PC-9 (cell line): ENCODE measurements around the gene XPO4. TPM values are rescaled to one million over a fixed set of nuclear protein-coding genes. Genes with fewer than 3 reads are reported as not detected.

Source experiments
- BruUV-seq: library from RNA; stranded (reverse); fragments of 400-500 nt; replicated peaks from 2 replicates; lab custom pipeline; 2021; lab: Mats Ljungman, UMichigan
- CTCF ChIA-PET: fragments of 300-600 bp; sonication (Branson Sonifier 250); formaldehyde crosslinking; loops from one replicate; lab custom pipeline; 2022; ENCODE audit warnings: antibody characterized with exemption; lab: Charles Lee
- POLR2A ChIA-PET: fragments of 300-600 bp; sonication (Branson Sonifier 250); formaldehyde crosslinking; loops from one replicate; lab custom pipeline; 2022; ENCODE audit warnings: antibody characterized with exemption; ENCODE audit not compliant: unreplicated experiment; lab: Charles Lee
- DNase-seq, 2 experiments: peaks; one replicate each; pipeline versions ENCODE4 v3.0.0 to v3.0.0-alpha.2; 2015 to 2022; ENCODE audit warnings: mixed read lengths in 1 of 2
- H2AFZ ChIP-seq: fragments of 200-600 bp; sonication (generic); 2 replicates; pipeline ENCODE4 v1.8.1; 2017; ENCODE audit warnings: antibody characterized with exemption
- H3F3A ChIP-seq: fragments of 200-600 bp; sonication (generic); 2 replicates; pipeline ENCODE4 v1.8.1; 2017; ENCODE audit warnings: antibody characterized with exemption, mild to moderate bottlenecking, low read depth; ENCODE audit not compliant: insufficient read depth
- H3K27ac ChIP-seq: fragments of 200-600 bp; sonication (generic); 2 replicates; pipeline ENCODE4 v1.6.1; 2016; ENCODE audit warnings: mixed run types
- H3K27me3 ChIP-seq: fragments of 200-600 bp; sonication (generic); 2 replicates; pipeline ENCODE4 v1.6.1; 2016; ENCODE audit warnings: low read depth, mixed run types; ENCODE audit not compliant: insufficient read depth
- H3K36me3 ChIP-seq: fragments of 200-600 bp; sonication (generic); 2 replicates; pipeline ENCODE4 v1.6.1; 2016; ENCODE audit warnings: low read depth, mixed run types
- H3K4me1 ChIP-seq: fragments of 200-600 bp; sonication (generic); replicated peaks from 2 replicates; pipeline ENCODE4 v1.6.1; 2016; ENCODE audit warnings: mixed run types; ENCODE audit not compliant: insufficient read depth
- H3K4me2 ChIP-seq: fragments of 200-600 bp; sonication (generic); 2 replicates; pipeline ENCODE4 v1.6.1; 2017; ENCODE audit warnings: mixed run types
- H3K4me3 ChIP-seq: fragments of 200-600 bp; sonication (generic); 2 replicates; pipeline ENCODE4 v1.6.1; 2016; ENCODE audit warnings: mixed run types
- H3K79me2 ChIP-seq: fragments of 200-600 bp; sonication (generic); 2 replicates; pipeline ENCODE4 v1.6.1; 2017; ENCODE audit warnings: low read depth, mixed run types
- H3K9me2 ChIP-seq: fragments of 200-600 bp; sonication (generic); 2 replicates; pipeline ENCODE4 v1.8.1; 2017; ENCODE audit warnings: mild to moderate bottlenecking; ENCODE audit not compliant: insufficient read depth
- H3K9me3 ChIP-seq: fragments of 200-600 bp; sonication (generic); 2 replicates; pipeline ENCODE4 v1.8.1; 2016; ENCODE audit warnings: low read depth; ENCODE audit not compliant: insufficient read depth
- H4K20me1 ChIP-seq: fragments of 200-600 bp; sonication (generic); 2 replicates; pipeline ENCODE4 v1.8.1; 2017; ENCODE audit not compliant: insufficient read depth
- EZH2 ChIP-seq: fragments of 200-600 bp; sonication (generic); IDR thresholded peaks from 2 replicates; pipeline ENCODE4 v1.8.0; 2017; ENCODE audit warnings: antibody characterized with exemption, low read depth
- intact Hi-C: fragments of 100-400 bp; cut with micrococcal nuclease; formaldehyde crosslinking; loops from one replicate; pipeline ENCODE4 v1.10.0; 2022; ENCODE audit not compliant: unreplicated experiment
- total RNA-seq: library from RNA; stranded (reverse); gene quantifications from 2 replicates; pipeline ENCODE4 v1.2.3, GENCODE V29; 2021
- TF ChIP-seq, protein P1 (sequence below): fragments of 200-600 bp; sonication (generic); conservative IDR thresholded peaks from 2 replicates; pipeline ENCODE4 v1.6.1; 2017; ENCODE audit warnings: mixed run types, antibody characterized with exemption, mild to moderate bottlenecking, moderate library complexity

Gene XPO4
- total RNA-seq, 1 experiment from 2014 or later, result 11.1 TPM

DNA sequence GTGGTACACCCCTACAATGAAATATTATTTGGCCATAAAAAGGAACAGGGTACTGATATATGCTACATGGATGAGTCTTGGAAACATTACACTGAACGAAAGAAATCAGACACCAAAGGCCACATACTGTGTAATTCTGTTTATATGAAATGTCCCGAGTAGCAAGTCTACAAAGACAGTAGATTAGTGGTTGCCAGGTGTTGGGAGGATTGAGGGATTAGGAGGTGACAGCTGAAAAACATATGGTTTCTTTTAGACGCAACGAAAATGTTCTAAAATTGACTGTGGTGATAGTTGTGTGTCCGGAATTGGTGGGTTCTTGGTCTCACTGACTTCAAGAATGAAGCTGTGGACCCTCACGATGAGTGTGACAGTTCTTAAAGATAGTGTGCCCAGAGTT is 163.9 kb downstream of the XPO4 start:
- no peak for DNase-seq
- CTCF ChIA-PET, result no interaction called here
- H3K4me2 ChIP-seq, result no peak overlapping the region
- no TSS peak for BruUV-seq
- TF ChIP-seq, protein P1, sequence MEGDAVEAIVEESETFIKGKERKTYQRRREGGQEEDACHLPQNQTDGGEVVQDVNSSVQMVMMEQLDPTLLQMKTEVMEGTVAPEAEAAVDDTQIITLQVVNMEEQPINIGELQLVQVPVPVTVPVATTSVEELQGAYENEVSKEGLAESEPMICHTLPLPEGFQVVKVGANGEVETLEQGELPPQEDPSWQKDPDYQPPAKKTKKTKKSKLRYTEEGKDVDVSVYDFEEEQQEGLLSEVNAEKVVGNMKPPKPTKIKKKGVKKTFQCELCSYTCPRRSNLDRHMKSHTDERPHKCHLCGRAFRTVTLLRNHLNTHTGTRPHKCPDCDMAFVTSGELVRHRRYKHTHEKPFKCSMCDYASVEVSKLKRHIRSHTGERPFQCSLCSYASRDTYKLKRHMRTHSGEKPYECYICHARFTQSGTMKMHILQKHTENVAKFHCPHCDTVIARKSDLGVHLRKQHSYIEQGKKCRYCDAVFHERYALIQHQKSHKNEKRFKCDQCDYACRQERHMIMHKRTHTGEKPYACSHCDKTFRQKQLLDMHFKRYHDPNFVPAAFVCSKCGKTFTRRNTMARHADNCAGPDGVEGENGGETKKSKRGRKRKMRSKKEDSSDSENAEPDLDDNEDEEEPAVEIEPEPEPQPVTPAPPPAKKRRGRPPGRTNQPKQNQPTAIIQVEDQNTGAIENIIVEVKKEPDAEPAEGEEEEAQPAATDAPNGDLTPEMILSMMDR, result no peak
- TF ChIP-seq EZH2, result no peak
- no peaks in the 10 kb centered on the region for H3K36me3 ChIP-seq
- H3K9me3 ChIP-seq, result no peaks in the 10 kb centered on the region
- H3K9me2 ChIP-seq, result no peaks in the 10 kb centered on the region
- no peaks in the 10 kb centered on the region for H3K4me1 ChIP-seq
- no peaks in the 10 kb centered on the region for H3K79me2 ChIP-seq
- no peaks in the 10 kb centered on the region for H3K27me3 ChIP-seq
- intact Hi-C loops, result no loop called here
- no peak overlapping the region for H3K27ac ChIP-seq
- POLR2A ChIA-PET, result interaction anchor here (0.5 kb wide), 1 partner anchor 57 kb away, joined by 6 read pairs; no protein-coding TSS in a partner anchor
- no peaks in the 10 kb centered on the region for H3F3A ChIP-seq
- H4K20me1 ChIP-seq, result no peaks in the 10 kb centered on the region
- no peak overlapping the region for H3K4me3 ChIP-seq
- no peak overlapping the region for H2AFZ ChIP-seq

DNA sequence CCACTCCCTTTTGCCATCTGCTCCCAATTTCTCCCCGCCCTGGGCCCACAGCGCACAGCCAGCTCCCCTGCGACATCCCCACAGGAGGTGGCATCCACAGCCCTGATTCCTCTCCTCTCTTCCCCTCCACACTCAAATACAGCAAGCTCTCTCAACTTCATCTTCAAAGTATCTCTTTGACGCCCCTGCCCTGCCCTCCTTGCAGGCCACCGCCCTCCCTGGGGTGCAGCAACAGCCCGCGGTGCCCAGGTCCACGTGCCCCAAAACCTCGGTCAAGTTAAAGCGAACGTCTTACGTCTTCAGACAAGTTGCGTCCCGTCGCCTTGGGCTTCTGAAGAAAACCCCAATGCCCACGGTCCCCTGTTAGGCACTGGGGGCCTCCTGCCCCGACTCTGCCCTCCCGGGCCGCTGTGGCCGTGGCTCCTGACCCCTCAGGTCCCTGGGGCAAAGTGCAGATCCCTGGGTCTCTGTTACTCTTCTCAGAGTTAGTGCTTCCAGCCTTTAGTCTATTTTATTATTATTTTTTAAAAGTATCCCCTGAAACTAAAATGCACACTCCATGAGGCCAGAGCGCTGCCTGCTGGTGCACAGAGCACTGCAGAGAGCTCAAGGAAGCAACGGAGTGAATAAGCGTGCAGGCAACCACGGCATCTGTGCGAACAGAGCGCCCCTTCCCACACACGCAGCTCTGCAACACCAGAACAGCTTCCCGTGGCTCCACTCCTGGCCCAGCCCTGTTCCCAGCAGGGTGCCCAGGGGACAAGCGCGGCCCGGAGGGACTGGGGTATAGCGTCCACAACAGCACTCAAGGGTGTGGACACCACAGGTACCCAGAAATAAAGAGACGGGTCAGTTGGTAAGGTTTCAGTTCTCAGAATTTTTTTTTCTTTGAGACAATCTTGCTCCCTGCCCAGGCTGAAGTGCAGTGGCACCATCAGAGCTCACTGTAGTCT is 172.6 kb downstream of the XPO4 start:
- H3K9me3 ChIP-seq, result no peaks in the 10 kb centered on the region
- no peak overlapping the region for H3K4me3 ChIP-seq
- POLR2A ChIA-PET, result no interaction called here
- intact Hi-C loops, result no loop called here
- no peak overlapping the region for H2AFZ ChIP-seq
- TF ChIP-seq EZH2, result no peak
- TF ChIP-seq, protein P1, result no peak
- no peaks in the 10 kb centered on the region for H3K4me1 ChIP-seq
- DNase-seq, result no peak
- H3K9me2 ChIP-seq, result no peaks in the 10 kb centered on the region
- CTCF ChIA-PET, result no interaction called here
- H3F3A ChIP-seq, result no peaks in the 10 kb centered on the region
- H3K27ac ChIP-seq, result no peak overlapping the region
- no peaks in the 10 kb centered on the region for H4K20me1 ChIP-seq
- H3K36me3 ChIP-seq, result no peaks in the 10 kb centered on the region
- BruUV-seq, result no TSS peak
- no peaks in the 10 kb centered on the region for H3K79me2 ChIP-seq
- no peak overlapping the region for H3K4me2 ChIP-seq
- no peaks in the 10 kb centered on the region for H3K27me3 ChIP-seq

DNA sequence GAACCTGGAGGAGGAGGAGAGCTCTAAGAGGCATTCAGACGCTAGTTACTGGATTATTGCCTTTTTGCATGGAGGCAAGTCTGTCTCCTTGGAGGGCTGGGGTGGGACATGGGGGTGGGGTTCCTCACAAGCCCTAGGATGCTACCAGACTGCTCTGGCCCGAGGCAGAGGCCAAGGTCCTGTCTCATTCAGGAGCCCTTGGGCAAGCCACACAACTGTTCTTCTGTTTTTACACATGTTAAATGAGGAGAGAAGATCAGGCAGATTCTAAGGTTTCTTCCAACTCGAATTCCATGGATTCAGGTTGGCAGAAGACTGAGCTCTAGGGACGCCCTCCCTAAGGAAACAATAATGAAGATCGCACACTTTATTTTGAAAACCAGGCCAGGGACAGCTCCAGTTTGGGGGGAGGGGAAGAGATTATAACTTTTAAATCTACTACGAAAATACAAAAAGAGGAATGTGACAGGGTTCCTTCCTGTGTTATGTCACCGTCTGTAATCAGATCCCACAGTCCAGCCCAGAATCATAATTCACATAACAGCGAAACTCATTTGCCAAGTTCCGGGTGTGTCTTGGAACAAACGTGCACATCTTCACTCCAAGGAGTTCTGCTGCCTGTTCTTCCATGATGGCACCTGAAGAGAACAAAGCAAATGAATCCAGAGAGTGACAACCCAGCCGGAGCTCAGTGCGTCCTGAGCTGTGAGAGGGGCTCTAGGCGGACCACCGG is 173.8 kb downstream of the XPO4 start:
- Histone ChIP-seq H3K9me3 (no peaks in the 10 kb centered on the region), H3F3A (no peaks in the 10 kb centered on the region), H3K4me3 (no peak overlapping the region), H4K20me1 (no peaks in the 10 kb centered on the region), H3K36me3 (no peaks in the 10 kb centered on the region), H3K27ac (no peak overlapping the region), H3K79me2 (no peaks in the 10 kb centered on the region), H3K27me3 (no peaks in the 10 kb centered on the region), H3K9me2 (no peaks in the 10 kb centered on the region), H2AFZ (no peak overlapping the region), H3K4me2 (no peak overlapping the region), H3K4me1 (no peaks in the 10 kb centered on the region)
- no peak for DNase-seq
- intact Hi-C loops, result no loop called here
- CTCF ChIA-PET, result no interaction called here
- no TSS peak for BruUV-seq
- POLR2A ChIA-PET, result no interaction called here
- no peak for TF ChIP-seq EZH2
- TF ChIP-seq, protein P1, result no peak
